ENCODE data around the gene FMNL2.

The FMNL2 gene

DNA sequence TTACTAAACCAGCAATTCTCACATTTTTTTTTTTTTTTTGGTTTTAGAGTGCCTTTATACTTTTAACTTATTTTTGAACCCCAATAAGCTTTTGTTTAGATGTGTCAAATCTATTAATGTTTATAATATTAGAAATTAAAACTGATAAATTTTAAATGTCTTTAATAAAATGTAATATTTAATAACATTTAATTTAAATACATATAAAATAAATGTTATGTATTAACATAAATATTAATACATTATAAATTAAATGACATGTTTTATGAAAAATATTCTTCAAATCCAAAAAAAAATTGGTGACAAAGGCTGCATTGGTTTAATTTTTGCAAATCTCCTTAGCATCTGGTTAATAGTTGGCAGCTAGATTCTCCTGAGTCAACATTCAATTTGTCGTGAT is 218.5 kb downstream of the FMNL2 start:
- no peak for DNase-seq

DNA sequence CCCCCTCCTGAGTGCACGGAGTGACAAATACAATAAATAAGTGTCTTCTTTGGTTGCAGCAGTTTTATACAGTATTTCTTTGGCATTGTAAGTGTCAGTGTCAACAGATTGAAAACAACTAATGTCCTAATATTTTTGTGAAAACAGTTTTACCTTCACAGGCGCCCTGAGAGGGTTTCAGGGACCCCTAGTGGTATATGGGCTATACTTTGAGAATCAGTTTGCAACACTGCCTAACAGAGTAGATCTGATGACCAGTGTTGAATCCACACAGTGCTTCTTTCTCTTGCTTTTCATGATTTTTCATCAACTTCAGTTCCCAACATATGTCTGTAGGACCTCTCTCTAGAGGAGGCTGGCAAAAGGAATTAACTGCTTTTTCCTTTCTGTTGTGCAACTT is 220.1 kb downstream of the FMNL2 start:
- DNase-seq = no peak

DNA sequence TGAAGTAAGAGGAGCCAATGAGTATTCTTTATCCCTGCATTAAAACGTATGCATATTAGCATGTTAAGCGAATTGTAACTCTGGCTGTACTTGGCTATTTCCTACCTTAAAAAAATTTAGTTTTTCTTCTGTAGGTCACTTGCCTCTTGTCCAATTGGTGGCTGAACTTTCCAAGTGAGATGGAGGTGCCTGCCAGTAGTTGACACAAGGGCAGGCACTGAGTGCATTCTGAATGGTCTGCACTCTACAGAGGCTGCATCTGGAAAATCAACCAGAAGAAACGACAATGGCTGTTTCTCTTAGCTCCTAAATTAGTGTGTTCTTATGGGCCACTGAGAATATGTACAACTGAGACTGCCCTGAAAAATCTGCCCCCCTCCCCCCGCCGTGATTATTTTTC is 221.5 kb downstream of the FMNL2 start:
- peak in 1 of 51 donors; percentile 24 for DNase-seq

DNA sequence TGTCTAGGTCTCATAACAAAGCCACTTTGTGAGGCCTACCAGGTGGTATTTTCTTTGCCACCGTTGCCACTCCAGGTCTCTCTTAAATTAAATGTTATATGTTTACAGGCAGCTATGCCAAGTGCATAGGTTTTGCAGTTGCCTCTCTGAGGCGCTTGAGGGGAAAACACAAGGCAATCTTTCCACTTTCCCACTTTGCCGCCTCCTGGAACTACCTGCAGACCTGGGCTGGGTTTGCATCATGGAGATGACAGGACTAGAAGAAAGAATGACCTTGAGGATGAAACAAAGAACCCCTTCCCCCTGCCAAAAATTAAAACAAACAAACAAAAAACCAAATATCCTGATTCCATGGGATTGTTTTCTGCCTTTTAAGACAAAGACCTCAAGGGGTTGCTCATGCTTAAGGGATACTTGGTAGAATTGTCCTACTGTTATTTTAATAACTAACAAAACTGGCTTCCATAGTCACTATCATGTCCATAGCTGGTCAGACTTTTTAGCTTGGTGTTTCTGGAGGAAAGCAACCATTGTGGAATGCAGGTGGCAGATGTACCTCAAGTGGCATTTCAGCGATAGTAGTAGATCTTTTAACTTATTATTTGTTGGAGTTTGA is 222.4 kb downstream of the FMNL2 start:
- DNase-seq = no peak

DNA sequence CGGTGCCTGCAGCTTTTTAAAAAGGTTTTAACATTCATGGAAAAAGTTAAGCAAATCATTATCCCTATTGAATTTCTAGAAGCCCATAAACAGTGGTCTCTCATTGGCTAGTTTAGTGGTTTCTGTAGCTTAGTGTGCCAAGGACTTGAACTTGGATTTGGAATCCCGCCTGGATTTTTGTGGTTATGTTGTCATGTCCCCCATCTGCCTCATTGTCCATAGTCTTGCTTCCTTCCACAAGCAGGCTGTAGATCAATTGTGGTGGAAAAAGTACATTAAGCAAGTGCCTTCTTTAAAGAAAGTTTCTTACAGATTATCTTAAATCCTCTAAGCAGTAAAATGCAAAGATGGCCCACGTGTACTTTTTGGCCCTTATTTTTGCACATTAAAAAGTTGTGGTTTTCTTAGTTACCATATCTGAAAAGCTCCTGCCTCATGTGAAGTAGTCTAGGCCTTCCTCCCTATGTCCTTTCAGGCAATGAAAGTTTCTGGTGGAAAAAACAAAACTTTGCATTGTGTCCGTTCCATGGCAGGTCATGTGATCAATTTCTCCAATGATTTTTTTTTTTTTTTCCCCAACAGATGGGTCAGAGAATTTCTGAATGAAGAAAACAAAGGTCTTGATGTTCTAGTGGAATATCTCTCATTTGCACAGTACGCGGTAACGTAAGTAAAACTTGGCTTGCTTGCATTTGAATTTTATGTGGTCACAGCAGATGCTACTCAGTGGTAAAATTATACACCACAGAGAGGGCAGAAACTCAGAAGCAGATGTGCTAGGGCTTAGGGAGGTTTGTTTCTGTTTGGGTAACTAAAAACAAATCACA is 223.4 kb downstream of the FMNL2 start:
- DNase-seq = peak in 1 of 51 donors; percentile 67

DNA sequence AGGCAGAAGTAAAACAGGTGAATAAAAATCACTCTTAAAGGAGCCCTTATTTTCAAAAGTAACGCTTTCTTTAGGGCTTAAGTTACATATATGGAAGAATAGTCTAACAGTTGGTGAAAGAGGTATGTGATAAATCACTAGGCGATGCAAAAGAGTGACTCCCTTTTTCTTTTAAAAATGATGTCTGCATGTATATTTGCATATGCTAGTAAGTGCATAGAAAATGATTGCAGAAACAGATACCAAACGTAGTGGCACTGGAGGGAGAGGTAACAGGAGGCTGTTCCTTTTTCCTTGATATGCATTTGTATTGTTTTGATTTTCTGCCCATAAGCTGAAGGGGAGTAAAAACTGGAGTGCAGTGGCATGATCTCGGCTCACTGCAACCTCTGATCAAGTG is 224.0 kb downstream of the FMNL2 start:
- no peak for DNase-seq

DNA sequence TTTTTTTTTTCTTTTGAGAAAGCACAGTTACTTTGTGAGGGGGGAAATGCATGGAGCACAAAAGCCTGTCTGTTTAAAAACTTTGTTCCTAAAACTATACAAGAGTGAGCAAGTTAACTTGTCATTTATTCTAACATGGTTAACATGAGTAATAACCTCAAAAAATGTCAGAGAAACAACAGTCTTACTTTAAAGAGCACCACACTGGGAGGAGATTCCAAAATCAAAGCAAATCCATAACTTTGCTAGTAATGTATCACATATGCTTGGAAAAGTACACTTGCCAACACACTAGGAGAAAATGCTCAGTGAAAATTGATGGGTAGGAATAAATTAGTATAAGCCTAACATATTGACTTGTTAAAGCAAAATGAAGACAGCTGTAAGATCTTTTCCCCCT is 225.2 kb downstream of the FMNL2 start:
- DNase-seq = no peak

DNA sequence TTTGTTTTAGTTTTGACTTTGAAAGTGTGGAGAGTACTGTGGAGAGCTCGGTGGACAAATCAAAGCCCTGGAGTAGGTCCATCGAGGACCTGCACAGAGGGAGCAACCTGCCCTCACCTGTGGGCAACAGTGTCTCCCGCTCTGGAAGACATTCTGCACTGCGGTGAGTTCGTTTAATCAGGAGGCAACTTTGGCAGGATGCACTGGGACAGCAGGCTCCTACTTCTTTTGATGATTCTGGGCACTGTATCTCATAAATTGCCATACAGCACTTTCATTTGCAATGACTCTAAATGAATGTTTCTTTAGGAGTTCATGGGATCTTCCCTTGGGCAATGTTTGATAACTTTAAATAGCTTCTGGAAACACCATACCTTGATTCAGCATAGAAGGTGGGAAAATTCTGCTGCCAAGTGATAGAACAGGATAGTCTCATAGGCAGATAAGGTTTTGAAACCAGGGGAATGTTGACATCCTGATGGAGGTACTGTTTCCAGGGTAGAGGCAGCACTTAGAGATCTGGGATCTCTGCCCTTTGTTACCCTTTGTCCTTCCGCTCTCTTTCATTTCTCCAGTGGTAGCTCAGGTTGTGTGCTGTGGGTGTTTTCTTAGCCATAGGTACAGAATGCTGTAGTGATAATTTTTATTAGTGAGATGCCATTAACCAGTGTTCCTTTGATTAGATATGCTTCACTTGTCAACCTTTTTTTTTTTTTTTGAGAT is 226.1 kb downstream of the FMNL2 start:
- no peak for DNase-seq

DNA sequence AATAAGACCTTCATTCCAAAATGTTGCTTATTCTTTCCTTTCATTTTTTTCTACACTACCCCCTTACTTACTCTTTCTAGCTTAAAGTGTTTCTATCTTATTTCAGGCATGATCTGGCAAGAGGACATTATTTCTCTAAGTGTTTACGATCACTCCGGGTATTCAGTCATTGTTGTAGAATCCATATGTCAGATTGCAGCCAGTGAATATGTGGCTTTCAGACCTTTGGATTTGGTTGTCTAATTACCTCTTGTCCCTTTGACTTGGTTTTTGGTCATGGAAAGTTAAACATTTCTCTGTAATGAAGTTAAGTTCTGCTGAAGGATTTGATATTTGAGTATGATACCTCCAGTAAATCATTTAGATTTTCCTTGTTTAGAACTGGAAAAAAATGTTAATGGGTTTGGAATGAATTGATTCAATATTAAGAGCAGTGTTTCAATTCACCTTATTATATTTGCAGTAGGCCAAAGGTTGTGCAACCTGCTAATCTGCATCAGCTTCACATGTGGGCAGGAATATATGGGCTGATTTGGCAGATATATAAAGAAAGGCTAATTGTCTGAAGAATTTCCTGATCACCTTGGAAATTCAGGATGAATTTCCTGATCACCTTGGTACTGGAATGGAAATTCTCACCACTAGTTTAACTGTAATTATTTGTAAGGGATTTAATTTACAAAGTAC is 227.4 kb downstream of the FMNL2 start:
- DNase-seq = no peak

DNA sequence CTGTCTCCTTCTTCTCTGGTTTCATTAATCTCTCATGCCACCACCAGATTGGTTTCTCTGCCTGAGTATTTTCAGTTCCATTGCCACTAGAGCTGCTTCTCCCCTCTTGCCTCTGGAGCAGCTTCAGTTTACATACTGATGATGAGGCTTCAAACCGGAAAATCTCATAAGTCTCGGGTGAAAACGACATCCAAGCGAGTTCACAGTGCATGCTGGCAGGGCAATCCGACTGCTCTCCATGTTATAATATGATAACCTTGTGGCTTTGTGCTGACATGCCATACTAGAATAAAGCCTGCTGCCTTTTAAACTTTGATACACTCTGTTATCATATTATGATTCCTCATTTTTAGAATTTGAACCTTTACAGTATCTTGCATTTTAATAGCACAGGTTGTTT is 228.8 kb downstream of the FMNL2 start:
- DNase-seq = no peak

DNA sequence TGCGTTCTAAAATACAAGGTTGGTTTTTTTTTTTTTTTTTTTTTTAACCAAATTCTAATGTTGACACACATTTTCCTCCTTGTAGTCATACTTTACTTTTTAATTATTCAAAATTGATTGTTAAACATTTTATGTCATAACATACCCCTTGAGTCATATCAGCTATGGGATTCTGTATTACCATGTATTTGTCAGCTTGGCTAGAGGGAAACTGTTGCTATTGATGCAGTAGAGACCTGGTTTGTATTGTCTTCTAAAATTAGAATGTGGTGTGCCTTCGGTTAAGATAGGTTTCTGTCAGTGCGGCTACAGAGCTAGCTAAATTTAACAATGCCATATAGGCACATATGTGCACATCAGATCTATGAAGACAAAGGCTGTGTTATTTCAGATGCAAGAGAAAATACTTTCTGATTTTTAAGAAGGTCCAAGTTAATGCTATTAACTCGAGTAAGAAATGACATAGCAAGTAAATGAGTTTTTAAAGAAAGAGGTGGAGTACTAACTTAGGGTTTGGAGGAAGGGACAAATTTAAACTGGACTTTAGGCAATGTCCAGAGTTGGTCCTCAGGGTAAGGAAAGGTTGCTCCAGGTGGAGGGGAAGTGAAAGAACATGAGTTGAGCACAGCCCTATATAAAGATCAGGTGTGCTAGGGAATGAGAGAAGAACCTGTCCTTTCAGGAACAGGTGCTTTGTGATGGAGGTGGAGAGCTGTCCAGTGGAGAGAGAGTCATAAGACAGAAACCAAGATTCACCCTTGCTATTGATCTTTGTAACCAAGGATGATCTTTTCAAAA is 230.0 kb downstream of the FMNL2 start:
- no peak for DNase-seq

DNA sequence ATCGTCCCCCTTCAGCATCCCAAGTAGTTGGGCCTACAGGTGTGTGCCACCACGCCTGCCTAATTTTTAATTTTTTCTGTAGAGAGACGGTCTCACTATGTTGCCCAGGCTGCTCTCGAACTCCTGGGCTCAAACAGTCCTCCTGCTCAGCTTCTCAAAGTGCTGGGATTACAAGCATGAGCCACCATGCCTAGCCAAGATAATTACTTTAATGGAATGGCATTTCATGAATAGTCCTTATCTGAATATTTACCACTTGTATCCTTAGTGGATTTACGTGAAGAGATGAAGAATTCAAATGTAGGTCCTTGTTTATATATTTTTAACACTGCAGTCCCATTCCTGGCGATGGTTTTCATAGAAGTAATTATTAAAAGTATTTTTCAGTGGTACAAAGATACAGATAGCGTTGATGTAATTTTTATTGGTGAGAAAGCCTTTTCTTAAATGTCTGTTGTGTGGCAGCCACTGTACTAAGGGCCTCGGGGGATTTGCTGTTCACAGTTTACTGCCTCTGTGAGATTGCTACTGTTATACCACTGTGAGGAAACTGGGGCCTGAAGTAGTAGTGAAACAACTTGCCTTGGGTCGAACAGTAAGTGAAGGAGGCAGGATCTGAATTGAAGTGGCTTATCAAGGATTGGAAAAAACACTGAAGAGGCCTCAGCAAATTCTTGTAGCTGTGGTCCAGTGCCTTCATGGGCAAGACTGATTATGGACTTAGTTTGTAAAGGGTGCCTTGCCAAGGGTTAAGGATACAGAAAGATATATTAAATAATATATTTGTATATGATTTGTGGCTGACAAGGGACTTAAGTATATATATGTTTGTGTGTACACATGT is 231.1 kb downstream of the FMNL2 start:
- no peak for DNase-seq

DNA sequence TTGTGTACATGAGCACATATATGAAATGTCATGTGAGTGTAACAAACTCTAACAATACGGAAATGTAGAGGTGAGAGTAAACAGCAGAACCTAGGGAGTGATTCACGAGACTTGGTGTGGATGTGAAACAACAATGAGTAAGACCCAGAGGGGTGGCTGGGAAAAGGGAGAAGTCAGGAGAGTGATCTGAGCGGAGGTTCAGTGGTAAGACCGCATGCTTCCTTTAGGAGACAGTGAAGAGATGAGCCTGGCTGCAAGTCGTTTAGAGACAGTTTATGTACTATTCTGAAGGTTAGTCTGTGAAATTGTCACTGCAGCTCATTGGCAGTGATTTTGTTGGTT is 231.7 kb downstream of the FMNL2 start:
- no peak for DNase-seq

DNA sequence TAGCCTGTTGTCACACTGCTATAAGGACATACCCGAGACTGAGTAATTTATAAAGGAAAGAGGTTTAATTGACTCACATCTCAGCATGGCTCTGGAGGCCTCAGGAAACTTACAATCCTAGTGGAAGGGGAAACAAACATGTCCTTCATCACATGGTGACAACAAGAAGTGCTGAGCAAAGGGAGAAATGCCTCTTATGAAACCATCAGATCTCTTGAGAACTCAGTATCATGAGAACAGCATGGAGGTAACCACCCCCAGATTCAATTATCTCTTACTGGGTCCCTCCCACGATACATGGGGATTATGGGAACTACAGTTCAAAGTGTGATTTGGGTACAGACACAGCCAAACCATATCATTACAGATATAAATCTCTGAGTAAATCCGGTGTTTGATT is 233.6 kb downstream of the FMNL2 start:
- DNase-seq = no peak

DNA sequence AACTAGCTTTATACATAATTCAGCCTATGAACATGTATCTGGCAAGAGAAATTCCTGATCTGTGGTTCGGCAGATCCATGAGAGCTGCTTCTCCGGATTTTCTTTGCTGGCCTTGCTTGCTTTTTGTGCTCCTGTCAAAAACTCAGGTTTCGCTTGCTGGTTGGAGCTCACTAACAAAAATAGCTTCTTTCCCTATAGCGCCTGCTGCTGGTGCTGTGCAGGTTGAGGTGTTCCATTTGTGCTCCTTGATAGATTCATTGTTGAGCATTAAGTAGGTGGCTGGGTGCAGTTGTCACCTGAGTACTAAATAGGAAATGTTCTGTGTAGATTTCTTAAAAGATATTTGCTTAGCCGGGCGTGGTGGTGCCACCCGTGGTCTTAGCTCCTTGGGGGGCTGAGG is 234.2 kb downstream of the FMNL2 start:
- no peak for DNase-seq

DNA sequence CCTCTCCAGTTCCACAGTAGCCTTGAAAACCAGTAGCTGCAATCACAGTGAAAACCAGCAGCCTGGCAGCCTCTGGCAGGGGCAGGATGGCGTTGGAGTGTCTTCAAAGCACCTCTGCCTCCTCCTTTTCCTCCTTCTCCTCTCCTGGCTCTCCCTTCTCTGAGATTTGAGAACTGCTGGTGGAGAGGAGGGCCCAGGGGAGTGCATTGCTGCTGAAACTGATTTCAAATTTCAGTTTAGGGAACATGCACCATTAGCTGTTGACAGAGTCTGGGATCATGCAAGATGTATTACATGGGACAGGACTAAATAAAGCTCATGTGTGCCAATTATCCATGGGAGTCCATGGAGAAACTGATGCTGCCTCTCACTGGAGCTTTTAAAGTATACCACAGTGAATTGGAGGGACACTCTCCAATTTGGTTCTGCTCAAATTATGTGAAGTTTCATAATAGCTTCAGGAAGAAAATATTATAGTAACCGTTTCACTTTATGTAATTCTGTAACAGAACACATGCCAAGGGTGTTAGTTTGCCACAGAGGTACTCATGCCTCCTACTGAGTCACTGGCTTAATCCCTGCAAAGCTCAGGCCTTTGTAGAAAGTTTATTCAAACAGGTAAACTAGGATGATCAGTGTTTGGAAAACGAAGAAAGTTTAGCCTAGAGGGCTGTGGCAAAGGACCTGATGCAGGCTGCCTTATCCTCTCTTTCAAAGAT is 236.2 kb downstream of the FMNL2 start:
- DNase-seq = no peak

DNA sequence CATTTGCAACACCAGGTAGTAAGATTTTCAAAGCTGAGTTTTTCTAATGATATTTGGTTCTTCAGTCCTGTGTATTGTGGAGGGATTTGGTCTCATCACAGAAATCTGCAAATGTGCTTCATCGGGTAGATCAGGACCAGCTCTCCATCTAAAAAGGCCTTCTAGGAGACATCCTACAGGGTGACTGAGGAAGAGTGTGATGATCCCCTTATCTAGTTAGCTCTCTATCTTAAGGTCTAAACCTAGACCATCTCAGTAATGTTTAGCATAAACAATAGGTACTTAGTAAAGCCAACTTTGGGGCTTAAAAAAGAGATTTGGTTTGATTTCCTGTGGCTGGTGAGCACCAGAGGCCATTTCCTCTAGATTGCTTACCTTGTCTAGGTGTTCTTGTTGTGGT is 237.1 kb downstream of the FMNL2 start:
- DNase-seq = no peak

DNA sequence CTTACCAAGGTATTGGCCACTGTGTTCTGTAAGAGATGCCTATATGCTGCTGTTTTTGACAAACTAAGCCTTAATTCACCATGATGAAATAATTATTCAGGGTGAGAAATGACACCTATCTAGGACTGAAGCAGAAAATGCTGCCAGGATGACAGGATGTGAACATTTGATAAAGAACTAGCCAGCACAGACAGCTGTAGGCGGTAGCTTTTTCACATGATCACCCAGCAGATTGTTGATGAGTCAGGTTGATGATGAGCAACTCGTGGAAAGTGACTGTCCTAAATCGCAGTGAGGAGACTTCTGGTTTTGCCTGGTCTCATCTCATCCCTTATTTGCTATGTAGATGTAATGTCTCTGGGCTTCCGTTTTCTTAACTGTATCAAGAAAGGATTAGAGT is 238.2 kb downstream of the FMNL2 start:
- DNase-seq = peak in 10 of 51 donors; percentile 14 to 70 (median 20)

DNA sequence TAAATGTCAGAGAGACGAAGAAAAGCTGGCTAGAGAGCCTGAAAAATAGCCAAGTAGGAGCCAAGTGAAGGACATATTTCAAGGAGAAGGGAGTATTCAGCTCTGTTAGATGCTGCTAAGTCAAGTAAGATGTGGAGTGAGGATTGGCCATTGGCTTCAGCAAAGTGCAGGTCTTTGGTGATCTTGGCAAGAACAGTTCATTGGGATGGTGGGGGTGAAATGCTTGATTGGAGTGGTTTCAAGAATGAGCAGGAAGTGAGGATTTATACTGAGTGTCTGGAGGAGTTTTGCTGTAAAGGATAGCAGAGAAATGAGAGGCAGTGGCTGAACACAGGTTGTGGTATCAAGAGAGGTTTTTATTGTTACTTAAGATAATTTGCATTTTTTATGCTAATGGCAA is 242.6 kb downstream of the FMNL2 start:
- no peak for DNase-seq

DNA sequence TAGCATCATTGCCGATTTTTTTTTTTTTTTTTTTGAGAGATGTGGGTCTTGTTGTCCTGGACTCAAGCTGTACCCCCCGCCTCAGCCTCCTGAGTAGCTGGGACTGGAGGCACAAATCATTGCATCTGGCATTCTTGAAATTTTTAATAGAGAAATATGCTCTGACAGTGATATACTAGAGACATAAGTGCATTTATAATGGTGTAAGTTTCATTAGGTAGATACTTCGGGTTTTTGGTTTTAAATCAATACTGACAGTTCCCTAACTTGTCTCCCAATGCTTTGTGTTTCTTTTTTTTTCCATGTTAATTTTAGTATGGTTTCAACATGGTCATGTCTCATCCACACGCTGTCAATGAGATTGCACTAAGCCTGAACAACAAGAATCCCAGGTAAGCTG is 243.6 kb downstream of the FMNL2 start:
- no peak for DNase-seq
